RWPE2 (cell line): ENCODE data around the gene ITK.

ENCODE experiments used
- ATAC-seq: fragments of 200-7000 bp; cut with Tn5 transposase; 3 replicates; pipeline ENCODE4 v1.9.1; 2021; ENCODE audit warnings: low read depth
- DNase-seq: peaks from one replicate; pipeline ENCODE4 v3.0.0-alpha.2; 2020; ENCODE audit warnings: low spot score
- H3K27ac ChIP-seq: fragments of 450-650 bp; 2 replicates; pipeline ENCODE4 v1.5.1; 2017; ENCODE audit warnings: mild to moderate bottlenecking; ENCODE audit not compliant: poor library complexity, severe bottlenecking
- H3K27me3 ChIP-seq: fragments of 250-450 bp; sonication (Bioruptor Pico); 2 replicates; pipeline ENCODE4 v1.5.1; 2021; ENCODE audit warnings: mild to moderate bottlenecking, moderate library complexity; ENCODE audit not compliant: insufficient read depth, poor library complexity, severe bottlenecking
- H3K36me3 ChIP-seq: fragments of 250-450 bp; sonication (Bioruptor Pico); 2 replicates; pipeline ENCODE4 v1.5.1; 2020; ENCODE audit warnings: low read depth, mild to moderate bottlenecking, moderate library complexity
- H3K4me1 ChIP-seq: fragments of 250-450 bp; sonication (Bioruptor Pico); 2 replicates; pipeline ENCODE4 v1.5.1; 2021; ENCODE audit warnings: mild to moderate bottlenecking, moderate library complexity; ENCODE audit not compliant: insufficient read depth, poor library complexity, severe bottlenecking
- H3K4me3 ChIP-seq: fragments of 250-450 bp; sonication (Bioruptor Pico); 2 replicates; pipeline ENCODE4 v1.5.1; 2021; ENCODE audit warnings: mild to moderate bottlenecking, moderate library complexity; ENCODE audit not compliant: severe bottlenecking
- H3K9me3 ChIP-seq: fragments of 250-450 bp; sonication (Bioruptor Pico); 2 replicates; pipeline ENCODE4 v1.5.1; 2021; ENCODE audit warnings: mild to moderate bottlenecking, moderate library complexity; ENCODE audit not compliant: severe bottlenecking
- CTCF ChIP-seq: fragments of 450-650 bp; IDR thresholded peaks from one replicate; pipeline ENCODE4 v1.5.1; 2017; ENCODE audit warnings: mild to moderate bottlenecking, moderate library complexity; ENCODE audit not compliant: poor library complexity, severe bottlenecking

Gene ITK

GRCh38 chr5:157155297-157155696 is 25.3 kb upstream of the ITK start:
- no peaks in the 10 kb centered on the region for H3K36me3 ChIP-seq
- no peak overlapping the region for H3K4me3 ChIP-seq
- peaks cover 4% of the 10 kb centered on the region for H3K27me3 ChIP-seq
- no peak for TF ChIP-seq CTCF
- H3K9me3 ChIP-seq: no peaks in the 10 kb centered on the region
- DNase-seq (no peak), ATAC-seq (no peak)
- no peaks in the 10 kb centered on the region for H3K4me1 ChIP-seq
- no peak overlapping the region for H3K27ac ChIP-seq

GRCh38 chr5:157157293-157157891 is 23.2 kb upstream of the ITK start:
- Histone ChIP-seq H3K9me3 (no peaks in the 10 kb centered on the region), H3K36me3 (no peaks in the 10 kb centered on the region), H3K4me3 (no peak overlapping the region), H3K27ac (no peak overlapping the region), H3K4me1 (no peaks in the 10 kb centered on the region), H3K27me3 (peaks cover 4% of the 10 kb centered on the region)
- ATAC-seq (no peak), DNase-seq (no peak)
- no peak for TF ChIP-seq CTCF

DNA sequence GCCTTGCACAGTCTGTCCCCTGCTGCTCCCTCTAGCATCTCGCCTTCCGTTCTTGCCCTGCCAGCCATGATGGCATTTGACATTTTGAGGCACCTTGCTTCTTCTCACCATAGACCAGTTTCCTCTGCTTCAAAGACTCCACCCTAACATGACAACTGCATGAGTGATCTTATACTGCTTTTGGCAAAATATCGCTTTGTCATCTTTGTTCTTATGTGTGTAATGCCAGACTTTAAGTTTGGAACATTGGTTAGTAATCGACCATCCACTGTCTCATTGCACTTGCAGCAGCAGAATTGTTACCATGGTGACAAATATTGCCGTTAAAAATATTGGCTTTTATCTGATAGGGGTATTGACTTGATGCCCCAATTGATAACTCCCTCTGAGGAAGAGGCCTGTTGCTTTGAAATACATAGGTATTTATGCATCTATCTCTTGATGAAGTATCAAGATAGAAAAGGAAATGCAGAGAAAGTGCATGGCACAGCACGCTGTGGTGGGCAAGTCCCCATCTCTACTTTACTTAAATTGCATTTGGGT is 21.4 kb upstream of the ITK start:
- H3K27ac ChIP-seq: no peak overlapping the region

DNA sequence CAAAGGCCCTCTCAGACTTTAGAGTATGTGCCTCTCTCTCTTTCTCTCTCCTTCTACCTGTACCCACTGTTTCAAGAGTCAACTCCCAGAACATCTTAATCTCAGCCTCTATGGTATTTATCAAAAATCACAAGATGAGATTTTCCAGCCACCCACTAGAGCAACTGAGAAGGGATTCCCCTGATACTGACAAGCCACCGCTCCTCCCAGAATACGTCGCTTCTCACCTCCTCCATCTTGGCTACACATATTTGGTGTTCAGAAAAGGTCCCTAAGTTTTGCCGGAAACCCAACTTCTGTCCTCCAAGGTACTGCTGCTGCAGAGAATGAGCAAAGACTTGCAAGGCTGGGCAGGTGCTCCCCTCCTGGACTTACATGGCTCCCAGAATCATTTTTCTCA is 20.6 kb upstream of the ITK start:
- peaks cover 4% of the 10 kb centered on the region for H3K27me3 ChIP-seq
- DNase-seq (no peak), ATAC-seq (no peak)
- H3K27ac ChIP-seq: no peak overlapping the region
- H3K4me1 ChIP-seq: no peaks in the 10 kb centered on the region
- H3K9me3 ChIP-seq: no peaks in the 10 kb centered on the region
- H3K4me3 ChIP-seq: no peak overlapping the region
- no peaks in the 10 kb centered on the region for H3K36me3 ChIP-seq
- TF ChIP-seq CTCF: no peak

More for the DNA sequence above, 21.4 kb upstream of the ITK start:
- no peak for TF ChIP-seq CTCF
- ATAC-seq: no peak
- DNase-seq: no peak
- Histone ChIP-seq H3K27me3 (peaks cover 4% of the 10 kb centered on the region), H3K36me3 (no peaks in the 10 kb centered on the region), H3K4me1 (no peaks in the 10 kb centered on the region), H3K4me3 (no peak overlapping the region), H3K9me3 (no peaks in the 10 kb centered on the region)

- Histone ChIP-seq H3K27ac (no peak overlapping the region), H3K4me3 (no peak overlapping the region), H3K9me3 (no peaks in the 10 kb centered on the region), H3K4me1 (no peaks in the 10 kb centered on the region), H3K27me3 (no peaks in the 10 kb centered on the region), H3K36me3 (no peaks in the 10 kb centered on the region)
- no peak for TF ChIP-seq CTCF
- DNase-seq (no peak), ATAC-seq (no peak)
Measured at GRCh38 chr5:157161996-157162395, 18.6 kb upstream of the ITK start.
